Neural crest cell (in vitro differentiated cells): ENCODE data around the gene DNAJC30. TPM values are rescaled to one million over a fixed set of nuclear protein-coding genes. Genes with fewer than 3 reads are reported as not detected.

Experiments
- DNase-seq: peaks from one replicate; pipeline ENCODE4 v3.0.0; 2021; ENCODE audit warnings: low read depth, mixed read lengths, low spot score
- H3K27ac Mint-ChIP-seq: one replicate; pipeline ENCODE4 v1.8.0; 2021; ENCODE audit warnings: mild to moderate bottlenecking, mixed read lengths; ENCODE audit not compliant: unreplicated experiment
- H3K27me3 Mint-ChIP-seq: 2 replicates; pipeline ENCODE4 v1.8.0; 2021; ENCODE audit warnings: low read depth, mild to moderate bottlenecking, mixed read lengths
- H3K36me3 Mint-ChIP-seq: 2 replicates; pipeline ENCODE4 v1.8.0; 2021; ENCODE audit warnings: low read depth, mild to moderate bottlenecking, mixed read lengths
- H3K4me1 Mint-ChIP-seq: 2 replicates; pipeline ENCODE4 v1.8.0; 2021; ENCODE audit warnings: mixed read lengths
- H3K4me3 Mint-ChIP-seq: one replicate; pipeline ENCODE4 v1.8.0; 2021; ENCODE audit warnings: mild to moderate bottlenecking, mixed read lengths
- H3K9me3 Mint-ChIP-seq: 2 replicates; pipeline ENCODE4 v1.8.0; 2021; ENCODE audit warnings: mixed read lengths
- long read RNA-seq: library from polyadenylated mRNA; unstranded; transcript quantifications from one replicate; pipeline ENCODE4 v2.0.0, GENCODE V29; 2020
- total RNA-seq: library from RNA; stranded (reverse); gene quantifications from 2 replicates; pipeline ENCODE4 v1.2.1, GENCODE V29; 2021
- TF ChIP-seq, protein P1 (sequence below): fragments of 200-600 bp; sonication (generic); conservative IDR thresholded peaks from 2 replicates; pipeline ENCODE4 v1.5.0; 2021; ENCODE audit warnings: antibody characterized with exemption, mild to moderate bottlenecking

Gene DNAJC30
- total RNA-seq: 11.1 and 11.4 TPM in 2 replicates
- long read RNA-seq, transcript DNAJC30-201 (1 exons, 2,485 nt): major isoform, 7 of 7 reads
- long read RNA-seq, partial matches to known transcripts: 0 of 7 reads
- long read RNA-seq, other reads (novel, unspliced or antisense): 0 of 7 reads

- no peaks in the 10 kb centered on the region for H3K9me3 Mint-ChIP-seq
- no peaks in the 10 kb centered on the region for H3K27me3 Mint-ChIP-seq
- peaks cover 2% of the 10 kb centered on the region for H3K36me3 Mint-ChIP-seq
- H3K4me1 Mint-ChIP-seq: peaks cover 23% of the 10 kb centered on the region
- peak; percentile 84 for DNase-seq
- TF ChIP-seq, protein P1, sequence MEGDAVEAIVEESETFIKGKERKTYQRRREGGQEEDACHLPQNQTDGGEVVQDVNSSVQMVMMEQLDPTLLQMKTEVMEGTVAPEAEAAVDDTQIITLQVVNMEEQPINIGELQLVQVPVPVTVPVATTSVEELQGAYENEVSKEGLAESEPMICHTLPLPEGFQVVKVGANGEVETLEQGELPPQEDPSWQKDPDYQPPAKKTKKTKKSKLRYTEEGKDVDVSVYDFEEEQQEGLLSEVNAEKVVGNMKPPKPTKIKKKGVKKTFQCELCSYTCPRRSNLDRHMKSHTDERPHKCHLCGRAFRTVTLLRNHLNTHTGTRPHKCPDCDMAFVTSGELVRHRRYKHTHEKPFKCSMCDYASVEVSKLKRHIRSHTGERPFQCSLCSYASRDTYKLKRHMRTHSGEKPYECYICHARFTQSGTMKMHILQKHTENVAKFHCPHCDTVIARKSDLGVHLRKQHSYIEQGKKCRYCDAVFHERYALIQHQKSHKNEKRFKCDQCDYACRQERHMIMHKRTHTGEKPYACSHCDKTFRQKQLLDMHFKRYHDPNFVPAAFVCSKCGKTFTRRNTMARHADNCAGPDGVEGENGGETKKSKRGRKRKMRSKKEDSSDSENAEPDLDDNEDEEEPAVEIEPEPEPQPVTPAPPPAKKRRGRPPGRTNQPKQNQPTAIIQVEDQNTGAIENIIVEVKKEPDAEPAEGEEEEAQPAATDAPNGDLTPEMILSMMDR: no peak
- H3K27ac Mint-ChIP-seq: peak within 1 kb of the TSS; percentile 98
- peak within 1 kb of the TSS; percentile 99 for H3K4me3 Mint-ChIP-seq
These were observed at the start of gene DNAJC30, which contains the start of gene BUD23 for GRCh38 chr7:73683056-73683787. DNAJC30 (minus strand) TSS chr7:73683453; CDS start chr7:73683423, 30 bp downstream. BUD23 (plus strand) TSS chr7:73683597; CDS start chr7:73683626, 29 bp downstream.

GRCh38 chr7:73732397-73732796, 49.1 kb upstream of the DNAJC30 start:
- DNase-seq: no peak
- Mint-ChIP-seq H3K36me3 (no peaks in the 10 kb centered on the region), H3K4me3 (no peak overlapping the region), H3K9me3 (no peaks in the 10 kb centered on the region), H3K27ac (no peak overlapping the region), H3K27me3 (peaks cover 8% of the 10 kb centered on the region), H3K4me1 (peaks cover 8% of the 10 kb centered on the region)
- TF ChIP-seq, protein P1: no peak

- Mint-ChIP-seq H3K36me3 (no peaks in the 10 kb centered on the region), H3K4me1 (peaks cover 8% of the 10 kb centered on the region), H3K9me3 (no peaks in the 10 kb centered on the region), H3K4me3 (peak overlapping the region; percentile 21), H3K27me3 (peaks cover 8% of the 10 kb centered on the region), H3K27ac (no peak overlapping the region)
- TF ChIP-seq, protein P1: no peak
- DNase-seq: no peak
These were observed 47.2 kb upstream of the DNAJC30 start for GRCh38 chr7:73730485-73730884.

GRCh38 chr7:73728551-73728950, 45.3 kb upstream of the DNAJC30 start:
- Mint-ChIP-seq H3K4me1 (peaks cover 5% of the 10 kb centered on the region), H3K36me3 (no peaks in the 10 kb centered on the region), H3K27me3 (peaks cover 8% of the 10 kb centered on the region), H3K27ac (no peak overlapping the region), H3K9me3 (no peaks in the 10 kb centered on the region), H3K4me3 (no peak overlapping the region)
- DNase-seq: no peak
- TF ChIP-seq, protein P1: no peak

GRCh38 chr7:73727952-73728351, 44.7 kb upstream of the DNAJC30 start:
- peaks cover 8% of the 10 kb centered on the region for H3K27me3 Mint-ChIP-seq
- H3K4me1 Mint-ChIP-seq: peaks cover 5% of the 10 kb centered on the region
- no peak for DNase-seq
- H3K36me3 Mint-ChIP-seq: no peaks in the 10 kb centered on the region
- no peak overlapping the region for H3K4me3 Mint-ChIP-seq
- TF ChIP-seq, protein P1: no peak
- no peak overlapping the region for H3K27ac Mint-ChIP-seq
- H3K9me3 Mint-ChIP-seq: no peaks in the 10 kb centered on the region
